Fibroblast of lung (primary cell): ENCODE data around the gene ZBTB16. TPM values are rescaled to one million over a fixed set of nuclear protein-coding genes. Genes with fewer than 3 reads are reported as not detected.

Source experiments
- DNase-seq, 2 donors: peaks; one replicate each; pipeline versions ENCODE4 v3.0.0 to v3.0.0-alpha.2; 2010; ENCODE audit warnings: low read depth in 2 of 2
- H2AFZ ChIP-seq: 2 replicates; pipeline ENCODE4 v1.5.1; 2012; ENCODE audit warnings: low read length, control low read depth, inconsistent platforms
- H3K27ac ChIP-seq: 2 replicates; pipeline ENCODE4 v1.5.1; 2011; ENCODE audit warnings: low read length, control low read depth; ENCODE audit not compliant: insufficient read depth
- H3K27me3 ChIP-seq: 2 replicates; pipeline ENCODE4 v1.5.1; 2011; ENCODE audit warnings: mild to moderate bottlenecking, low read length; ENCODE audit not compliant: control insufficient read depth, insufficient read depth
- H3K36me3 ChIP-seq: 2 replicates; pipeline ENCODE4 v1.5.1; 2011; ENCODE audit warnings: low read length; ENCODE audit not compliant: control insufficient read depth, insufficient read depth
- H3K4me1 ChIP-seq: 2 replicates; pipeline ENCODE4 v1.5.1; 2011; ENCODE audit warnings: low read length; ENCODE audit not compliant: control insufficient read depth, insufficient read depth; ENCODE audit errors: extremely low read depth
- H3K4me2 ChIP-seq: 2 replicates; pipeline ENCODE4 v1.5.1; 2011; ENCODE audit warnings: low read length, control low read depth; ENCODE audit not compliant: insufficient read depth; ENCODE audit errors: extremely low read depth
- H3K4me3 ChIP-seq, 4 experiments: fragments of 200-600 bp in 1 of 4; sonication (generic) in 1 of 4; replicated peaks in 1 of 4; 2 replicates each; pipeline ENCODE4 v1.5.1; 2011 to 2016; ENCODE audit warnings: low read length in 4 of 4, low read depth in 3 of 4, mild to moderate bottlenecking in 3 of 4, control low read depth in 2 of 4, inconsistent platforms in 1 of 4, mixed read lengths in 1 of 4; ENCODE audit not compliant: insufficient read depth in 1 of 4; ENCODE audit errors: control extremely low read depth in 1 of 4
- H3K79me2 ChIP-seq: 2 replicates; pipeline ENCODE4 v1.5.1; 2012; ENCODE audit warnings: mild to moderate bottlenecking, low read length, inconsistent platforms; ENCODE audit not compliant: control insufficient read depth, insufficient read depth
- H3K9ac ChIP-seq: 2 replicates; pipeline ENCODE4 v1.5.1; 2011; ENCODE audit warnings: mild to moderate bottlenecking, low read length, control low read depth; ENCODE audit not compliant: insufficient read depth
- H3K9me3 ChIP-seq: 2 replicates; pipeline ENCODE4 v1.5.1; 2012; ENCODE audit warnings: low read depth, low read length; ENCODE audit not compliant: control insufficient read depth, insufficient read depth
- H4K20me1 ChIP-seq: 2 replicates; pipeline ENCODE4 v1.5.1; 2011; ENCODE audit warnings: low read length; ENCODE audit not compliant: control insufficient read depth, insufficient read depth; ENCODE audit errors: extremely low read depth
- CTCF ChIP-seq, 2 donors: IDR thresholded peaks in 1 of 2; conservative IDR thresholded peaks in 1 of 2; 1 replicate in 1 of 2; 2 replicates in 1 of 2; pipeline ENCODE4 v1.5.1; 2011 to 2012; ENCODE audit warnings: low read length in 2 of 2, control low read depth in 1 of 2, inconsistent platforms in 1 of 2, low read depth in 1 of 2, mild to moderate bottlenecking in 1 of 2
- EZH2 ChIP-seq: IDR thresholded peaks from 2 replicates; pipeline ENCODE4 v1.5.1; 2012; ENCODE audit warnings: low read length, control low read depth, mild to moderate bottlenecking; ENCODE audit errors: missing control alignments
- polyA plus RNA-seq, 2 donors: library from polyadenylated mRNA; depleted of rRNA in 1 of 2; stranded (reverse) in 1 of 2; unstranded in 1 of 2; fragments of >200 nt; gene quantifications; 2 replicates each; pipeline ENCODE4 v1.2.1, GENCODE V29; 2011 to 2012; ENCODE audit warnings: missing spikeins in 1 of 2
- total RNA-seq: library from RNA; depleted of rRNA; stranded (reverse); fragments of >200 nt; gene quantifications from 2 replicates; pipeline ENCODE4 v1.2.1, GENCODE V29; 2014

ZBTB16 gene
- total and polyA plus RNA-seq, 2 donors (not counting 1 experiment from before 2014, with no cell fraction given) = not detected

GRCh38 chr11:114061681-114062049 lies 2.2 kb downstream of the ZBTB16 start:
- no peak overlapping the region for H3K27ac ChIP-seq
- no peaks in the 10 kb centered on the region for H4K20me1 ChIP-seq
- no peak for TF ChIP-seq EZH2
- TF ChIP-seq CTCF (conservative IDR thresholded peaks at IDR 0.05 in 1 of 2, IDR thresholded peaks at IDR 0.05 in 1 of 2; ENCODE audit: low read depth in 1 of 2, low read length in 2 of 2) = no peak
- H3K9ac ChIP-seq = no peak overlapping the region
- H3K4me2 ChIP-seq = no peak overlapping the region
- H3K4me1 ChIP-seq = no peaks in the 10 kb centered on the region
- no peaks in the 10 kb centered on the region for H3K9me3 ChIP-seq
- peaks cover 27% of the 10 kb centered on the region for H3K27me3 ChIP-seq
- DNase-seq = no peak
- H3K4me3 ChIP-seq = peak overlapping the region in 1 of 4 experiments; percentile 82
- no peak overlapping the region for H2AFZ ChIP-seq
- H3K36me3 ChIP-seq = no peaks in the 10 kb centered on the region
- no peaks in the 10 kb centered on the region for H3K79me2 ChIP-seq

GRCh38 chr11:114062272-114062671 lies 2.8 kb downstream of the ZBTB16 start:
- peaks cover 23% of the 10 kb centered on the region for H3K27me3 ChIP-seq
- H4K20me1 ChIP-seq = no peaks in the 10 kb centered on the region
- H3K36me3 ChIP-seq = no peaks in the 10 kb centered on the region
- no peak overlapping the region for H3K4me2 ChIP-seq
- H3K79me2 ChIP-seq = no peaks in the 10 kb centered on the region
- no peak for DNase-seq
- H3K9ac ChIP-seq = no peak overlapping the region
- H3K4me1 ChIP-seq = no peaks in the 10 kb centered on the region
- no peak overlapping the region for H3K27ac ChIP-seq
- TF ChIP-seq EZH2 = no peak
- peak overlapping the region in 1 of 4 experiments; percentile 7 for H3K4me3 ChIP-seq
- H3K9me3 ChIP-seq = no peaks in the 10 kb centered on the region
- H2AFZ ChIP-seq = no peak overlapping the region

- H3K79me2 ChIP-seq = no peaks in the 10 kb centered on the region
- no peaks in the 10 kb centered on the region for H4K20me1 ChIP-seq
- no peak for TF ChIP-seq EZH2
- TF ChIP-seq CTCF (conservative IDR thresholded peaks at IDR 0.05 in 1 of 2, IDR thresholded peaks at IDR 0.05 in 1 of 2; ENCODE audit: low read depth in 1 of 2, low read length in 2 of 2) = no peak
- no peak for DNase-seq
- no peak overlapping the region for H3K9ac ChIP-seq
- no peak overlapping the region for H3K4me3 ChIP-seq
- H3K27ac ChIP-seq = no peak overlapping the region
- peaks cover 15% of the 10 kb centered on the region for H3K27me3 ChIP-seq
- no peak overlapping the region for H2AFZ ChIP-seq
- no peak overlapping the region for H3K4me2 ChIP-seq
- no peaks in the 10 kb centered on the region for H3K36me3 ChIP-seq
- no peaks in the 10 kb centered on the region for H3K9me3 ChIP-seq
- no peaks in the 10 kb centered on the region for H3K4me1 ChIP-seq
These were observed 3.8 kb downstream of the ZBTB16 start for GRCh38 chr11:114063149-114063828.
